Dermis blood vessel endothelial cell (primary cell): ENCODE results near the gene SLC7A6. TPM values are rescaled to one million over a fixed set of nuclear protein-coding genes. Genes with fewer than 3 reads are reported as not detected.
A peak's percentile ranks its signal among the peaks of the same experiment; 100 is the strongest.

Source experiments
- DNase-seq: peaks from one replicate; pipeline ENCODE4 v3.0.0; 2010
- total RNA-seq: library from RNA; depleted of rRNA; stranded (reverse); fragments of >200 nt; gene quantifications from 2 replicates; pipeline ENCODE4 v1.2.3, GENCODE V29; 2014

SLC7A6 gene
- total RNA-seq, 1 donor from 2014 or later, result 31.1 TPM

- peak; percentile 94 for DNase-seq
Observed at GRCh38 chr16:68310774-68311511, 46.6 kb downstream of the SLC7A6 start, which contains the start of the genes PRMT7 and SLC7A6OS. PRMT7 (plus strand) TSS chr16:68311019; CDS start chr16:68315980, 4,961 bp downstream. SLC7A6OS (minus strand) TSS chr16:68310946; CDS start chr16:68310926, 20 bp downstream.

GRCh38 chr16:68313116-68313515 is 48.8 kb downstream of the SLC7A6 start:
- DNase-seq, result no peak

- no peak for DNase-seq
Observed at GRCh38 chr16:68319185-68319908, 55.0 kb downstream of the SLC7A6 start.

- DNase-seq, result no peak
Observed at GRCh38 chr16:68324336-68324735, 60.0 kb downstream of the SLC7A6 start.

GRCh38 chr16:68324780-68325357 is 60.5 kb downstream of the SLC7A6 start:
- peak; percentile 81 for DNase-seq

GRCh38 chr16:68328151-68328859 is 64.0 kb downstream of the SLC7A6 start:
- DNase-seq, result peak; percentile 94

- DNase-seq, result no peak
Observed at GRCh38 chr16:68328860-68329390, 64.6 kb downstream of the SLC7A6 start.

- no peak for DNase-seq
Observed at GRCh38 chr16:68331879-68332410, 67.6 kb downstream of the SLC7A6 start.

- DNase-seq, result peak; percentile 98
Observed at GRCh38 chr16:68332411-68333121, 68.2 kb downstream of the SLC7A6 start.

- no peak for DNase-seq
Observed at GRCh38 chr16:68335175-68335574, 70.8 kb downstream of the SLC7A6 start.

GRCh38 chr16:68338326-68339119 is 74.2 kb downstream of the SLC7A6 start:
- no peak for DNase-seq

GRCh38 chr16:68339214-68339613 is 74.9 kb downstream of the SLC7A6 start:
- no peak for DNase-seq

- DNase-seq, result no peak
Observed at GRCh38 chr16:68342620-68343019, 78.3 kb downstream of the SLC7A6 start.

GRCh38 chr16:68343137-68343536 is 78.8 kb downstream of the SLC7A6 start:
- no peak for DNase-seq

GRCh38 chr16:68344252-68344651 is 79.9 kb downstream of the SLC7A6 start:
- no peak for DNase-seq

GRCh38 chr16:68345351-68345810 is 81.1 kb downstream of the SLC7A6 start:
- DNase-seq, result no peak

GRCh38 chr16:68345958-68346635 is 81.8 kb downstream of the SLC7A6 start:
- DNase-seq, result no peak

- DNase-seq, result no peak
Observed at GRCh38 chr16:68346892-68347480, 82.7 kb downstream of the SLC7A6 start.

- DNase-seq, result no peak
Observed at GRCh38 chr16:68347605-68348004, 83.3 kb downstream of the SLC7A6 start.
